Activated T-helper 1 cell treated with anti-CD3 and anti-CD28 coated beads, Interleukin-12 subunit alpha, Interleukin-12 subunit beta, Interleukin-2, Interleukin-4 antibody, amounts not matched to agents 30 ng/mL and 10 ng/mL and 1 ng/mL, durations not matched to agents 14 hours and 24 hours and 36 hours (primary cell): ENCODE measurements around the gene C2CD4C. TPM values are rescaled to one million over a fixed set of nuclear protein-coding genes. Genes with fewer than 3 reads are reported as not detected.
"Not testable (repeated sequence)": the region's sequence is repeated elsewhere in the genome, so short reads cannot be mapped to it uniquely, and the experiment has no call there.

Experiments used
- DNase-seq: peaks from one replicate; pipeline ENCODE4 v3.0.0; 2021; ENCODE audit warnings: low spot score
- H3K27ac Mint-ChIP-seq: one replicate; pipeline ENCODE4 v1.8.0; 2021; ENCODE audit warnings: mild to moderate bottlenecking, mixed read lengths
- H3K27me3 Mint-ChIP-seq: one replicate; pipeline ENCODE4 v1.8.0; 2022; ENCODE audit warnings: mild to moderate bottlenecking, moderate library complexity, mixed read lengths; ENCODE audit not compliant: insufficient read depth
- H3K36me3 Mint-ChIP-seq: one replicate; pipeline ENCODE4 v1.8.0; 2021; ENCODE audit warnings: low read depth, mixed read lengths
- H3K4me1 Mint-ChIP-seq: one replicate; pipeline ENCODE4 v1.8.0; 2021; ENCODE audit warnings: low read depth, mixed read lengths
- H3K4me3 Mint-ChIP-seq: one replicate; pipeline ENCODE4 v1.8.0; 2021; ENCODE audit warnings: mild to moderate bottlenecking, moderate library complexity, mixed read lengths
- H3K9me3 Mint-ChIP-seq: one replicate; pipeline ENCODE4 v1.8.0; 2021; ENCODE audit warnings: mixed read lengths
- intact Hi-C: fragments of 100-400 bp; cut with micrococcal nuclease; formaldehyde crosslinking; loops from one replicate; pipeline ENCODE4 v1.15.1; 2024
- total RNA-seq: library from RNA; stranded (reverse); gene quantifications from 2 replicates; pipeline ENCODE4 v1.2.3, GENCODE V29; 2022

The C2CD4C gene, protein sequence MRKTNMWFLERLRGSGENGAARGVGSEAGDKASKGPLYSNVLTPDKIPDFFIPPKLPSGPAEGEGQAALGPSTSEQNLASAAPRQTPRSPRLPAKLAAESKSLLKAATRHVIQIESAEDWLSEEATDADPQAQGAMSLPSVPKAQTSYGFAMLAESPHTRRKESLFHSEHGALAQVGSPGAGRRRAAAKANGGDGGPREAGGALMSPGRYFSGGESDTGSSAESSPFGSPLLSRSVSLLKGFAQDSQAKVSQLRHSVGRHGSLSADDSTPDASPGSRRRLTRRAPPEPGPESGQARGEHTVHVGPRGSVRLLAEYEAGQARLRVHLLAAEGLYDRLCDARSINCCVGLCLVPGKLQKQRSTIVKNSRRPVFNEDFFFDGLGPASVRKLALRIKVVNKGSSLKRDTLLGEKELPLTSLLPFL
- total RNA-seq, result 0.08 and 0.15 TPM in 2 replicates

DNA sequence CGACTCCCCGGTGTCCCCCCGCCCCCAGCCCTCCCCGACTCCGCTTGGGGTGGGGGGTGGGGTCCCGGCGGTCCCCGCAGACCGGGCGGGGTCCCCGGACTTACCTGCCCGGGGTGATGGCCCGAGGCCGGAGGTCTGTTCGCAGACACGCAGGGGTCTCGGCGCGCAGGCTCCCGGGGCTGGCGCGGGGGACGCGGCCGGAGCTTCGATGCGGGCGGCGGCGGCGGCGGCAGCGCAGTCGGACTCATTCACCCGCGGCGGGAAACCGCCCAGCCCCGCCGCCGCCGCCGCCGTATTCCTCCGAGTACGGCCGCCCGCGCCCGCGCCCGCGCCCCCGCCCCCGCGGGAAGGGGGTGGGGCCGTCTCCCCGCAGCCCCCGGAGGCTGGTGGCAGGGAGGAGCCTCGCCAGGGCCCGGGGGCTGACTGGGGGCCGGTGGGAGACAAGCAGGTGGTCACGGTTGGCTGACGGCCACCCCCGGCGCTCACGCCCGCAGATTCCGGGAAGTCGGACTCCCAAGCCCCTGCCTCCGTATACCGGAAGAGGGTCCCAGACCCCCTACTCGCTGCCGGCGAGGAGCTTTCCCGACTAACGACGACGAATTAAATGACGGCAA, at the start of gene C2CD4C:
C2CD4C (minus strand) TSS at position 246 of the 614 bp plus-strand sequence. CDS start 786 bp downstream, outside the sequence.
- Mint-ChIP-seq H3K4me3 (peak within 1 kb of the TSS; percentile 60), H3K27ac (peak within 1 kb of the TSS; percentile 36), H3K27me3 (peaks cover 6% of the 10 kb centered on the region), H3K4me1 (peaks cover 5% of the 10 kb centered on the region), H3K9me3 (no peaks in the 10 kb centered on the region), H3K36me3 (no peaks in the 10 kb centered on the region)
- intact Hi-C loops, result no loop called here
- DNase-seq, result no peak

DNA sequence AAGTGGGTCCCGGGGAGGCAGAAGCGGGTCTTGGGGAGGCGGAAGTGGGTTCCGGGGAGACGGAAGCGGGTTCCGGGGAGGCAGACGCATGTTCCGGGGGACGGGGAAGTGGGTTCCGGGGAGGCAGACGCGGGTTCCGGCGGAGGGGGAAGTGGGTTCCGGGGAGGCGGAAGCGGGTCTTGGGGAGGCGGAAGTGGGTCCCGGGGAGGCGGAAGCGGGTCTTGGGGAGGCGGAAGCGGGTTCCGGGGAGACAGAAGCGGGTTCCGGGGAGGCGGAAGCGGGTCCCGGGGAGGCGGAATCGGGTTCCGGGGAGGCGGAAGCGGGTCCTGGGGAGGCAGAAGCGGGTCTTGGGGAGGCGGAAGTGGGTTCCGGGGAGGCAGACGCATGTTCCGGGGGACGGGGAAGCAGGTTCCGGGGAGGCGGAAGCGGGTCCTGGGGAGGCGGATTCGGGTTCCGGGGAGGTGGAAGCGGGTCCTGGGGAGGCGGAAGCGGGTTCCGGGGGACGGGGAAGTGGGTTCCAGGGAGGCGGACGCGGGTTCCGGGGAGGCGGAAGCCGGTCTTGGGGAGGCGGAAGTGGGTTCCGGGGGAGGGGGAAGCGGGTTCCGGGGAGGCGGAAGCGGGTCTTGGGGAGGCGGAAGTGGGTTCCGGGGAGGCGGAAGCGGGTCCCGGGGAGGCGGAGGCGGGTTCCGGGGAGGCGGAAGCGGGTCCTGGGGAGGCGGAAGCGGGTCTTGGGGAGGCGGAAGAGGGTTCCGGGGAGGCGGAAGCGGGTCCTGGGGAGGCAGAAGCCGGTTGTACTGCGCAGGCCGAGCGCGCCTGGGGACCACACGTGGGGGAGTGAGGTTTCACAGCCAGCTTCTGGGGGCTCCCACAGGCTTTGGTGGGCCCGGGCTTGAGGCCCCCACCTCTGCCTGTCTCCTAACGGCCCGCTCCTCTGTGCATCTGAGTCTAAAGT, 49.4 kb upstream of the C2CD4C start:
- H3K4me3 Mint-ChIP-seq, result no peak overlapping the region

DNA sequence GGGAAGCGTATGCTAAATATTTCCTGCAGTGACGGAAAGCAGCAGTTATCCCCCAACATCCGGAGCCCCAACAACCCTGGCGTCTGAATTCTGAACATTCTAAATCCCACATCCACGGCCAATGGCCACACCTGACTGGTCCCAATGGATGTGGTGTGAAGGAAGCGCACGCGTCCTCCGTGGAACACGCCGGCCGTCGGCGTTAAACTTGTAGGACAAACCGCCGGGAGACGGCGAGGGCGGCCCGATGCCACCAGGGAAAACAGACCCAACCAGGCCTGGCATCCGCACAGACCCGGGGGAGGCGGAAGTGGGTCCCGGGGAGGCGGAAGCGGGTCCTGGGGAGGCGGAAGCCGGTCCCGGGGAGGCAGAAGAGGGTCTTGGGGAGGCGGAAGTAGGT, 48.7 kb upstream of the C2CD4C start:
- no peaks in the 10 kb centered on the region for H3K9me3 Mint-ChIP-seq
- no peaks in the 10 kb centered on the region for H3K36me3 Mint-ChIP-seq
- no peaks in the 10 kb centered on the region for H3K4me1 Mint-ChIP-seq
- no peak overlapping the region for H3K27ac Mint-ChIP-seq
- H3K4me3 Mint-ChIP-seq, result no peak overlapping the region
- DNase-seq, result no peak
- H3K27me3 Mint-ChIP-seq, result peaks cover 13% of the 10 kb centered on the region
- intact Hi-C loops, result no loop called here

More for the DNA sequence above, 49.4 kb upstream of the C2CD4C start:
- intact Hi-C loops, result no loop called here
- Mint-ChIP-seq H3K27ac (no peak overlapping the region), H3K27me3 (peaks cover 16% of the 10 kb centered on the region), H3K9me3 (no peaks in the 10 kb centered on the region), H3K36me3 (no peaks in the 10 kb centered on the region), H3K4me1 (no peaks in the 10 kb centered on the region)
- DNase-seq, result no peak

DNA sequence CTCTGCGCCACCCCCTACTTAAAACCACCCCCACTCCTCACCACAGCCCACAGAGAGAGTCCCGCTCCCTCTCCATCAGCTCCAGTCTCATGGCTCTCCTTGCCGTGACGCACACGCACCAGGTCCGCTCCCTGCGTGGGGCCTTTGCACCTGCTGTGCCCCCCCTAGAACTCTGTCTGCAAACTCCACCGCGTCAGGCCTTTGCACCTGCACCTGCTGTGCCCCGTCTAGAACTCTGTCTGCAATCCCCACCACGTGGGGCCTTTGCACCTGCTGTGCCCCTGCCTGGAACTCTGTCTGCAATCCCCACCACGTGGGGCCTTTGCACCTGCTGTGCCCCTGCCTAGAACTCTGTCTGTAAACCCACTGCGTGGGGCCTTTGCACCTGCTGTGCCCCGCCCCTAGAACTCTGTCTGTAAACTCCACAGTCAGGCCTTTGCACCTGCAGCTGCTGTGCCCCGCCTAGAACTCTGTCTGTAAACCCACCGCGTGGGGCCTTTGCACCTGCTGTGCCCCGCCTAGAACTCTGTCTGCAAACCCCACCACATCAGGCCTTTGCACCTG, 47.7 kb upstream of the C2CD4C start:
- Mint-ChIP-seq H3K9me3 (no peaks in the 10 kb centered on the region), H3K4me1 (no peaks in the 10 kb centered on the region), H3K27me3 (peaks cover 9% of the 10 kb centered on the region), H3K27ac (no peak overlapping the region), H3K4me3 (no peak overlapping the region), H3K36me3 (no peaks in the 10 kb centered on the region)
- intact Hi-C loops, result no loop called here
- no peak for DNase-seq

DNA sequence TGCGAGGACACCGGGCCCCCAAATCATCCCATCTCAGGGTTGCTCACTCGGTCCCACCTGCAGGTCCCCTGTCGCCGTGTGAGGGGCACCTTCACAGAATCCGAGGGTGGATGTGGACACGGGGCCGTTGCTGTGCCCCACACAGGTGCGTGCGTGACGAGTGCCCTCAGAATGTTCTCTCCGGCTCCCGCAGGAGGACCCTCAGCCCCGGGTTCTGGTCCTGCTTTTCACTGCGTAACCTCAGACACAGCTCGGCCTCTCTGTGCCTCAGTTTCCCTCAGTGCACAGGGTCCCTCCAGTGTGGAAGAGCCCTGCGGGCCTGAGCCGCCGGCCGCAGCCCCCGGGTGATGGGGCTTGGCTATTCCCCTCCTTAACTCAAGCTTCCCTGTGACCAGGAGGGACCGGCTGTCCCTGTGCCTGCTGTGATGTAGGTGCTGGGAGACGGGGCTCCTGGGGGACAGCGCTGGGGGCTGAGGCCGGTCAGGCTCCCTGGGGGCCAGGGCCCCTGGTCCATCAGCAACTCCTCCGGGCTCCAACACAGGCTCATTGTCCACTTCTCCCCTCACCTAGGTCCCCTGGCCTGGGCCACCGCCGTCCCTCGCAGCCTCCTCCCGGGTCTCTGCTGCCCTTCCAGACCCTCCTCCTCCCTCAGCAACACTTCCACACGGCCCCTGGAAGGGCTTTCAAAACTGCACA, 47.1 kb upstream of the C2CD4C start:
- no peak for DNase-seq
- Mint-ChIP-seq H3K27ac (no peak overlapping the region), H3K4me1 (no peaks in the 10 kb centered on the region), H3K9me3 (no peaks in the 10 kb centered on the region), H3K27me3 (peaks cover 7% of the 10 kb centered on the region), H3K4me3 (no peak overlapping the region), H3K36me3 (no peaks in the 10 kb centered on the region)
- intact Hi-C loops, result no loop called here

DNA sequence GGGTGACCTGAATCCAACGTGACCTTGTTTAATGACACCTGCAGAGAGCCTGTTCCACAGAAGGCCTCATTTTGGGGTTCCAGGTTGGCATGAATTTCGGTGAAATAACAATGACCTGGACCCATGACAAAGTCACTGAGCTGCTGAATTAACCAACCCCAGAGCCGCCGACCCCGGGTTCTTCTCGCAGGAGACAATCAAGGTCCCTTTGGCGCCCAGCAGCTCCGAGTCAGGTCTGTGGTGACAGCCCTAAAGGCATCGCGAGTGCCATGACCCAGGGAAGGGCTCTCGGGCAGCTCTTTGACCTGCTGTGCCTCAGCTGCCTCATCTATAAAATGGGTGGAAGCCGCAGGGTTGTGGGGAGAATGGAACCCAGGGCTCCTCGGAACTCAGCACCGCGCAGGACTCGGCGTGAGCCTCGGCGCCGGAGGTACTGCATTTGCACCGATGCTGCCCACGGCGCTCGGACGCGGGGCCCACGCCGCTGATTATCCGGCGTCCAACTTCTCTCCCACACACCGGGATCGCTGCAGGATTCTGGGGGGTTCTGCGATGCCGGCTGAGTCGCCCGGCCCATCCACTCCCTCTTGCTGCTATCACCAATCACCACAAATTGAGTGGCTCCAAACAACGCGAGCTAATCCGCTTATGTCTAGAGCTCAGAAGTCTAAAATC, 46.2 kb upstream of the C2CD4C start:
- H3K4me1 Mint-ChIP-seq, result no peaks in the 10 kb centered on the region
- H3K36me3 Mint-ChIP-seq, result no peaks in the 10 kb centered on the region
- H3K27me3 Mint-ChIP-seq, result peaks cover 7% of the 10 kb centered on the region
- peaks cover 6% of the 10 kb centered on the region for H3K9me3 Mint-ChIP-seq
- H3K4me3 Mint-ChIP-seq, result no peak overlapping the region
- no peak overlapping the region for H3K27ac Mint-ChIP-seq
- DNase-seq, result no peak
- intact Hi-C loops, result no loop called here

DNA sequence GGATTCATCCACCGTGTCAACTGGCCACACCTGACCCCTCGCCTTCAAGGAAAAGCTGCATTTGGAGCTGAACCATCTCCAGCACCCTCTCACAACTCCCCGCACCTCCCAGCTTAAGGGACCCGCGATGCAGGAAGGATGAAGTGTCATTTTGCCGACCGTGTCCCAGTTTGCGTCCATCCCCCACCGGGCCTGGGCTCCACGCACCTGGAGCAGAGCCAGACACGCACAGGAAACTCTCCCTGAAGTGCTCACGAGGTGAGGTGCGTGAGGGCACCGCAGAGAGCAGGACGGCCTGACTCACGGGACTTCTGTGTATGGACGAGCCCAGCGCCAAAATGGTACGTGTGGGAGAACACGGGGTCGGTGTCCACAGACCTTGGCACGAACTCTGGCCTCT, 44.7 kb upstream of the C2CD4C start:
- no peaks in the 10 kb centered on the region for H3K27me3 Mint-ChIP-seq
- H3K36me3 Mint-ChIP-seq, result no peaks in the 10 kb centered on the region
- H3K4me1 Mint-ChIP-seq, result no peaks in the 10 kb centered on the region
- H3K27ac Mint-ChIP-seq, result no peak overlapping the region
- intact Hi-C loops, result no loop called here
- no peak overlapping the region for H3K4me3 Mint-ChIP-seq
- peaks cover 6% of the 10 kb centered on the region for H3K9me3 Mint-ChIP-seq
- DNase-seq, result no peak

DNA sequence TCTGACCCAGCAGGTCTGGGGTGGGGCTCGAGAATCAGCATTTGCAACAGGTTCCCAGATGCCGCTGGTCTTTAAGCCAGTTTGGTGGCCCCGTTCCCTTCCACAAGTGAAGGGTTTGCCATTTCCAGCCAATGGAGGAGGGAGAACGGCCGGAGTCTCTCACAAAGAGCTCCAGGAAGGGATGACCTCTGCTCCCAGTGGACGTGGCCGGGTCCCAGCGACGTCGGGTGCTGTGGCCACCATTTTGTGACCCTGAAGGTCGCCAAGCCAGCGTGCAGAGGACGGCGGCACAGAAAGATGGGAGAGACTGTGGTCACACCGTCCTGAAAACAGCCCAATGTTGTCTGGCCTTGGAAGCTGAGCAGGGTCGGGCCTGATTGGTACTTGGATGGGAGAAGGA, 43.9 kb upstream of the C2CD4C start:
- intact Hi-C loops, result no loop called here
- no peak overlapping the region for H3K4me3 Mint-ChIP-seq
- no peaks in the 10 kb centered on the region for H3K4me1 Mint-ChIP-seq
- no peaks in the 10 kb centered on the region for H3K36me3 Mint-ChIP-seq
- H3K9me3 Mint-ChIP-seq, result peaks cover 6% of the 10 kb centered on the region
- DNase-seq, result no peak
- no peak overlapping the region for H3K27ac Mint-ChIP-seq
- no peaks in the 10 kb centered on the region for H3K27me3 Mint-ChIP-seq

DNA sequence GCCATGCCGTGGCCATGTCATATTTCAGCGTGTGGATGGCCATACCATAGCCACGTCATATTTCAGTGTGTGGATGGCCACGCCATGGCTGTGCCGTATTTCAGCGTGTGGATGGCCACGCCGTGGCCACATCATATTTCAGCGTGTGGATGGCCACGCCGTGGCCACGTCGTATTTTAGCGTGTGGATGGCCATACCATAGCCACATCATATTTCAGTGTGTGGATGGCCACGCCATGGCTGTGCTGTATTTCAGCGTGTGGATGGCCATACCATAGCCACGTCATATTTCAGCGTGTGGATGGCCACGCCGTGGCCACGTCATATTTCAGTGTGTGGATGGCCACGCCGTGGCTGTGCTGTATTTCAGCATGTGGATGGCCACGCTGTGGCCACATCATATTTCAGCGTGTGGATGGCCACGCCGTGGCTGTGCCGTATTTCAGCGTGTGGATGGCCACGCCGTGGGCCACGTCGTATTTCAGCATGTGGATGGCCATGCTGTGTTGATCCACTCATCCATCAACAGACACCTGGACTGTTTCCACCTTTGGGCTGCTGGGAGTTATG, 42.0 kb upstream of the C2CD4C start:
- H3K9me3 Mint-ChIP-seq, H3K4me1 Mint-ChIP-seq, intact Hi-C loops, H3K36me3 Mint-ChIP-seq, H3K27me3 Mint-ChIP-seq, H3K27ac Mint-ChIP-seq, DNase-seq, H3K4me3 Mint-ChIP-seq: not testable (repeated sequence)

DNA sequence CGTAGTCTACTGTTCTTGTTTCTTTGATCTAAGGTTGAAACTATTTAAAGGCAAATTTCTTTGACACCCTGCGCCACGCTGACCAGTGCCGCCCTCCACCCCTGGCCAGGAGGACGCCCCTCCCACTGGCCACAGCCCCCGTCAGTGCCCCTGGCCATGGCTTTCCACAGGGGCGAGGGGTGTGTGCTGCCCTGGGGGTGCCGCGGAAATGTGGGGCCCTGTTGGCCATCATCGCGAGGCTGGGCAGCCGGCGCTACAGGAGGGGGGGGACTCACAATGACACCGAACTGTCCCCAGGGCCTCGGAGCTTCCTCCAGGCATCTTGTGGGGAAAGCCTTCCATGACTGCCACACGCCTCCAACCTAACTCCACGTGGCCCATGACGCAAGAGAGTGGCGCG, 41.0 kb upstream of the C2CD4C start:
- no peak for DNase-seq
- intact Hi-C loops, result no loop called here
- H3K4me3 Mint-ChIP-seq, result no peak overlapping the region
- H3K27me3 Mint-ChIP-seq, result peaks cover 2% of the 10 kb centered on the region
- H3K27ac Mint-ChIP-seq, result no peak overlapping the region
- no peaks in the 10 kb centered on the region for H3K4me1 Mint-ChIP-seq
- no peaks in the 10 kb centered on the region for H3K36me3 Mint-ChIP-seq
- peaks cover 6% of the 10 kb centered on the region for H3K9me3 Mint-ChIP-seq

DNA sequence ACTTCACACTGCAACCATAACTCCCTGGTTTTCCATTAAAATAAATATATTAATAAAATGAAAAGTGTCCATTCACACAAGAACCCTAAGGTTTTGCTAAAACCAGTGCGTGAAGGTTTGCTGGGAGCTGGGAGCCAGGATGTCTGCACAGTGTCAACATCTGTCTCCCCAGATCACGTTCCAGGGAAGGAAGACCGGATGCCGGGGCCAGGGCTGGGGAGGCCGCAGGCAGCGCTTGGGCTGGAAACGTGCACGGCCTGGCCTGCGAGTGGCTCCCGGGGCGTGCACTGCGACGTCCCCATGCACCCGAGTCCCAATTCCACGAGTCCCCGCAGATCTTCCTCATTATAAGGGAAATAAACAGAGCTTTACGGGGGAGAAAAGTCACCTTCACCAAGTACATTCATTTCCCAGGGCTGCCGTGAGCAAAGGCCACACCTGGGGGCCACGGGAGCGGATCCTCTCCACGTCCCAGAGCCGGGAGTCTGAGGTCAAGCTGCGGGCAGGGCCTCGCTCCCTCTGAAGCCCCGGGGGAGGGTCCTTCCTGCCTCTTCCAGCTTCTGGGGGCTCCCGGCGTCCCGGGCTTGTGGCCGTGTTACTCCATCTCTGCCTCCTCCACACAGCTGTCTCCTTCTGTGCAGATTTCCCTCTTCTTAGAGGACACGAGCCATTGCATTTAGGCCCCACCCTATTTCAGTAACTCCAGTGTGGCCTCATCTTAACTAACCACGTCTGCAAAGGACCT, 39.0 kb upstream of the C2CD4C start:
- no peak overlapping the region for H3K4me3 Mint-ChIP-seq
- H3K9me3 Mint-ChIP-seq, result peaks cover 6% of the 10 kb centered on the region
- H3K36me3 Mint-ChIP-seq, result no peaks in the 10 kb centered on the region
- no peak for DNase-seq
- H3K27me3 Mint-ChIP-seq, result peaks cover 2% of the 10 kb centered on the region
- intact Hi-C loops, result no loop called here
- H3K4me1 Mint-ChIP-seq, result no peaks in the 10 kb centered on the region
- H3K27ac Mint-ChIP-seq, result no peak overlapping the region
